Endothelial cell of umbilical vein (primary cell): ENCODE results near the gene COL21A1.

ENCODE experiments used
- CTCF ChIP-seq, 2 donors: IDR thresholded peaks; 1 replicate in 1 of 2; 2 replicates in 1 of 2; pipeline ENCODE4 v1.5.1; 2011; ENCODE audit warnings: low read length in 2 of 2, mild to moderate bottlenecking in 2 of 2, moderate library complexity in 2 of 2, control low read depth in 1 of 2, inconsistent platforms in 1 of 2, low read depth in 1 of 2; ENCODE audit not compliant: insufficient read depth in 1 of 2; ENCODE audit errors: extremely low read depth in 1 of 2
- POLR2A ChIP-seq: IDR thresholded peaks from 2 replicates; pipeline ENCODE4 v1.6.1; 2012; ENCODE audit warnings: low read depth, mild to moderate bottlenecking, control low read depth, low read length
- TF ChIP-seq, protein P1 (sequence below): IDR thresholded peaks from 2 replicates; pipeline ENCODE4 v1.6.1; 2011; ENCODE audit not compliant: insufficient read depth, insufficient read length

DNA sequence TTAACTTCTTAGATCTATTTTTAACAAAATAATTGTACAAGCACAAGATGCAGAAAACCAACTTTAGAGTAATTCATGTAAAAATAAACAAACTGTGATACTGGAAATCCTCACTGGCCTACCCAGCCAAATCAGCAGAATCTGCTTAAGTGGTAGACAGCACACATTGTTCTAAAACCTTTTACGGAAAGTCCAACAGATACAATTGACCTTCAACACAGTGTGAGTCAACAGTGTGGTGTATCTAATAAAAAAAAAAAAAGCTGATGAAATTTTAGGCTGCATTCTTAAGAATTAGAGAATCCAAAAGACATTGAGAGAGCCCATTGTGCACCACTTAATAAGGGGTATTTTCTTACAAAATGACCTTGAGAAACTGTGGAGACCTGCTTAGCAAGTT is 174.5 kb downstream of the COL21A1 start:
- TF ChIP-seq CTCF (IDR thresholded peaks at IDR 0.05; ENCODE audit: extremely low read depth in 1 of 2, insufficient read depth in 1 of 2, low read depth in 1 of 2, low read length in 2 of 2) (no peak), POLR2A (no peak)
- TF ChIP-seq, protein P1, sequence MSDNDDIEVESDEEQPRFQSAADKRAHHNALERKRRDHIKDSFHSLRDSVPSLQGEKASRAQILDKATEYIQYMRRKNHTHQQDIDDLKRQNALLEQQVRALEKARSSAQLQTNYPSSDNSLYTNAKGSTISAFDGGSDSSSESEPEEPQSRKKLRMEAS: no peak
